ENCODE measurements around the gene TMCO5A.

DNA sequence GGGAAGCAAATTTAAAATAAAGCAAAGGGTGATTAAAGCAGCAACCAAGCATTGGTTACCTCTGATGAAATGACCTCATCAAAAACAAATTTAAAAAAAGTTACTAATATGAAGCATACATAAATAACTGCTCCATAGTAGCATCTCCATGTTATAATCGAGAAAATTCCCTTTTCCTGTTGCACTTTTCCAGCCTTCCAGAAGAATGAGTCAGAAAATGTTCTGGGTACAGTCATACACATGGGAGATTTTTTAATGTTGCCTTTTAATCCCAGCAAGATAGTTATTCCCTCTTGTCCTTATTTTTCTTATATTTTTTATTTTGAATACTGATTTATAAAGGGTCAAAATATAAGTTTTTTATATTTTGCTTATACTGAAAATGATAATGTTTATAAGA is 2.6 kb upstream of the TMCO5A start:
- TF ChIP-seq, protein P1, sequence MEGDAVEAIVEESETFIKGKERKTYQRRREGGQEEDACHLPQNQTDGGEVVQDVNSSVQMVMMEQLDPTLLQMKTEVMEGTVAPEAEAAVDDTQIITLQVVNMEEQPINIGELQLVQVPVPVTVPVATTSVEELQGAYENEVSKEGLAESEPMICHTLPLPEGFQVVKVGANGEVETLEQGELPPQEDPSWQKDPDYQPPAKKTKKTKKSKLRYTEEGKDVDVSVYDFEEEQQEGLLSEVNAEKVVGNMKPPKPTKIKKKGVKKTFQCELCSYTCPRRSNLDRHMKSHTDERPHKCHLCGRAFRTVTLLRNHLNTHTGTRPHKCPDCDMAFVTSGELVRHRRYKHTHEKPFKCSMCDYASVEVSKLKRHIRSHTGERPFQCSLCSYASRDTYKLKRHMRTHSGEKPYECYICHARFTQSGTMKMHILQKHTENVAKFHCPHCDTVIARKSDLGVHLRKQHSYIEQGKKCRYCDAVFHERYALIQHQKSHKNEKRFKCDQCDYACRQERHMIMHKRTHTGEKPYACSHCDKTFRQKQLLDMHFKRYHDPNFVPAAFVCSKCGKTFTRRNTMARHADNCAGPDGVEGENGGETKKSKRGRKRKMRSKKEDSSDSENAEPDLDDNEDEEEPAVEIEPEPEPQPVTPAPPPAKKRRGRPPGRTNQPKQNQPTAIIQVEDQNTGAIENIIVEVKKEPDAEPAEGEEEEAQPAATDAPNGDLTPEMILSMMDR (IDR thresholded peaks at IDR 0.05; ENCODE audit: insufficient read depth, low read depth, low read length), result no peak
- no peak for TF ChIP-seq EZH2 (IDR thresholded peaks at IDR 0.05; ENCODE audit: insufficient read depth, low read length)
